SW480 (cell line): Measurements from ENCODE around the gene DACT2.

Source experiments
- DNase-seq: peaks from one replicate; pipeline ENCODE4 v3.0.0-alpha.2; 2016; ENCODE audit warnings: low spot score

The DACT2 gene

GRCh38 chr6:168263351-168263905, 56.1 kb downstream of the DACT2 start:
- DNase-seq: no peak

- no peak for DNase-seq
Measured at GRCh38 chr6:168261234-168261633, 58.3 kb downstream of the DACT2 start.

DNA sequence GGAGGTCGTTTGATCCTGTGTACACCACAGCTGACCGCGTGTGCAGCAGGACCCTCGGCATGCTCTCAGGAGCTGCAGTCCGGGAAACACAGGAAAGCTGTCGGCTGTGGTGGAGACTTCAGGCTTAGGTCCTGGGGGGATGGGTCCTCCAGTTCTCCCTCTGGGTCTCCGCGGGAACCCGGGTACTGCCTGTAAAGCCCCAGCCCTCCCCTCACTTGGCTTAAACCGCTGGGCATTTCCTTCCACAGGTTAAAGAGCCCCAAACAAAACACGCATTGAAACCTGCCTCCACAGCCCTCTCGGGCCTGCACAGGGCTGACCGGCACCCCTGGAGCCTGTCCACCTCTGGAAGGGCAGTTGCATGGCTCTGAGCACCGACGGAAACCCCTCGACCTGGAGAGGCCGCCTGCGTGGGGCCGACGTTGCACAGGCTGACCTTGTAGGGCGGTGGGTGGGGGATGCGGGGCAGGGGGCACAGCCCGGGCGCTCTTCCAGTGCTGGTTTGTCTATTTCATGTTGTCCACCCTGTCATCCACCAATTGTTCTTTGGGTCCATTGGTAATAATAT, 59.1 kb downstream of the DACT2 start:
- DNase-seq: no peak

- no peak for DNase-seq
Measured at GRCh38 chr6:168258795-168259194, 60.8 kb downstream of the DACT2 start.

DNA sequence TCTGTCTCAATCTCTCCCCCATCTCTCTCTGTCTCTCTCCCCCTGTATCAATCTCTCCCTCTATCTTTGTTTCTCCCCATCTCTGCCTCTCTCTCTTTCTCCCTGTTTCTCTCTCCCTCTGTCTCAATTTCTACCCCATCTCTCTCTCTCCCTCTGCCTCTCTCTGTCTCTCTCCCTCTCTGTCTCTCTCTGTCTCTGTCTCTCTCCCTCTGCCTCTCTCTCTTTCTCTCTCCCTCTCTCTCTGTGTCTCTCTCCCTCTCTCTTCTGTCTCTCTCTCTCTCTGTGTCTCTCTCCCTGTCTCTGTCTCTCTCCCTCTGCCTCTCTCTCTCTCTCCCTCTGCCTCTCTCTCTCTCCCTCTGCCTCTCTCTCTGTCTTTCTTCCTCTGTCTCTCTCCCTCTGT, 62.6 kb downstream of the DACT2 start:
- DNase-seq: no peak
